GM19239 (cell line): ENCODE measurements around the gene CLMN.

Source experiments
- DNase-seq: peaks from one replicate; pipeline ENCODE4 v3.0.0; 2011; ENCODE audit warnings: low spot score; ENCODE audit not compliant: insufficient read length
- FAIRE-seq: peaks from 2 replicates; lab custom pipeline; 2011; peaks lifted over from hg19 to GRCh38; lab: Jason Lieb, UNC

CLMN gene

GRCh38 chr14:95267306-95267705, 52.4 kb downstream of the CLMN start:
- FAIRE-seq, result peak; percentile 57
- DNase-seq, result no peak

- FAIRE-seq (peak; percentile 96), DNase-seq (peak; percentile 49)
Observed at GRCh38 chr14:95265106-95266094, 54.3 kb downstream of the CLMN start.

- DNase-seq (no peak), FAIRE-seq (no peak)
Observed at GRCh38 chr14:95264271-95264973, 55.3 kb downstream of the CLMN start.

GRCh38 chr14:95263527-95264231, 56.0 kb downstream of the CLMN start:
- DNase-seq (no peak), FAIRE-seq (no peak)

GRCh38 chr14:95262511-95262891, 57.2 kb downstream of the CLMN start:
- DNase-seq, result no peak
- FAIRE-seq, result no peak

GRCh38 chr14:95261616-95262510, 57.8 kb downstream of the CLMN start:
- no peak for FAIRE-seq

GRCh38 chr14:95260537-95261361, 59.0 kb downstream of the CLMN start:
- DNase-seq (no peak), FAIRE-seq (no peak)

More at GRCh38 chr14:95261616-95262510, 57.8 kb downstream of the CLMN start:
- DNase-seq, result no peak

GRCh38 chr14:95258754-95259593, 60.7 kb downstream of the CLMN start:
- no peak for FAIRE-seq
- DNase-seq, result no peak

GRCh38 chr14:95258156-95258555, 61.6 kb downstream of the CLMN start:
- no peak for FAIRE-seq
- no peak for DNase-seq

GRCh38 chr14:95257521-95257920, 62.2 kb downstream of the CLMN start:
- DNase-seq (no peak), FAIRE-seq (no peak)

- DNase-seq (no peak), FAIRE-seq (no peak)
Observed at GRCh38 chr14:95256776-95257060, 63.0 kb downstream of the CLMN start.

GRCh38 chr14:95256002-95256775, 63.5 kb downstream of the CLMN start:
- FAIRE-seq, result no peak
- no peak for DNase-seq

- no peak for DNase-seq
- no peak for FAIRE-seq
Observed at GRCh38 chr14:95255487-95255886, 64.2 kb downstream of the CLMN start.

- FAIRE-seq, result no peak
- no peak for DNase-seq
Observed at GRCh38 chr14:95255013-95255412, 64.7 kb downstream of the CLMN start.

- FAIRE-seq, result no peak
- no peak for DNase-seq
Observed at GRCh38 chr14:95254288-95254687, 65.4 kb downstream of the CLMN start.

- DNase-seq (no peak), FAIRE-seq (no peak)
Observed at GRCh38 chr14:95253039-95253630, 66.6 kb downstream of the CLMN start.

- no peak for FAIRE-seq
- no peak for DNase-seq
Observed at GRCh38 chr14:95252219-95252618, 67.5 kb downstream of the CLMN start.
